ENCODE data around the gene HOXA2.

HOXA2 gene

GRCh38 chr7:27111042-27111750 lies 8.7 kb upstream of the HOXA2 start:
- DNase-seq: no peak

- DNase-seq: no peak
Observed at GRCh38 chr7:27110186-27111031, 7.9 kb upstream of the HOXA2 start.

- DNase-seq: no peak
Observed at GRCh38 chr7:27109466-27110185, 7.1 kb upstream of the HOXA2 start.

GRCh38 chr7:27108390-27109127 lies 6.1 kb upstream of the HOXA2 start:
- no peak for DNase-seq

- no peak for DNase-seq
Observed at GRCh38 chr7:27107391-27108381, 5.2 kb upstream of the HOXA2 start.

GRCh38 chr7:27106901-27107240 lies 4.4 kb upstream of the HOXA2 start:
- DNase-seq: no peak

- DNase-seq: no peak
Observed at GRCh38 chr7:27106181-27106900, 3.9 kb upstream of the HOXA2 start.

- DNase-seq: no peak
Observed at GRCh38 chr7:27105301-27106031, 3.0 kb upstream of the HOXA2 start.

- no peak for DNase-seq
Observed at GRCh38 chr7:27104341-27105058, 2.0 kb upstream of the HOXA2 start.

GRCh38 chr7:27103489-27104226 lies 1.2 kb upstream of the HOXA2 start:
- no peak for DNase-seq

GRCh38 chr7:27101957-27102580 lies 414 bp downstream of the HOXA2 start:
- no peak for DNase-seq

GRCh38 chr7:27101171-27101956 lies 1.1 kb downstream of the HOXA2 start:
- no peak for DNase-seq

GRCh38 chr7:27100694-27101170 lies 1.8 kb downstream of the HOXA2 start:
- DNase-seq: no peak

GRCh38 chr7:27099453-27100370 lies 2.8 kb downstream of the HOXA2 start:
- no peak for DNase-seq

- DNase-seq: no peak
Observed at GRCh38 chr7:27098578-27099451, 3.7 kb downstream of the HOXA2 start.

All from CD4-positive, alpha-beta T cell treated with Interleukin-10 for 1 hour (primary cell).